Ammon's horn (tissue), 1 donor: ENCODE measurements around the gene SCYGR3.
A peak's percentile ranks its signal among the peaks of the same experiment; 100 is the strongest.
"Not testable (repeated sequence)": the region's sequence is repeated elsewhere in the genome, so short reads cannot be mapped to it uniquely, and the experiment has no call there.

Experiments used
- DNase-seq: peaks from one replicate; pipeline ENCODE4 v3.0.0-alpha.2; 2016; ENCODE audit warnings: low spot score

SCYGR3 gene

GRCh38 chr2:227613272-227613660, 1.4 kb downstream of the SCYGR3 start:
- DNase-seq = no peak

- no peak for DNase-seq
Observed at GRCh38 chr2:227612546-227613271, 1.9 kb downstream of the SCYGR3 start.

DNA sequence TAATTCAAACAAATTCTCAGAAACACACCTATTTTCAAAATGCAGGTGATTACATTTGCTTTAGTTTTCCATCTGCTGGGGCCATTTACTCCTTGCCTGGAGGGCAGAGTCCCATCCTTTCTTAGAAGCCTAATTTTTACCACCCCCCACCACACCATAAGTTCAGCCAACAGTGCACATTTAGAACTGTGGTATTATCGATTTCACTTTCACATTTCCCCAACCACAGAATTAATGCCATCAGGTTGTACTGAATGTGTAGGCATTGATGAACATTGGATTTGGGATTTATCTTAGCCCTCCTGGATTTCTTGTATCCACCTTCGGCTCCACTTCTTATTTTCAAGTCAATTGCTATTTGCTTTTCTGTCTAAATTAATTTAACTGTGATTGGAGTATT, 4.5 kb downstream of the SCYGR3 start:
- no peak for DNase-seq

DNA sequence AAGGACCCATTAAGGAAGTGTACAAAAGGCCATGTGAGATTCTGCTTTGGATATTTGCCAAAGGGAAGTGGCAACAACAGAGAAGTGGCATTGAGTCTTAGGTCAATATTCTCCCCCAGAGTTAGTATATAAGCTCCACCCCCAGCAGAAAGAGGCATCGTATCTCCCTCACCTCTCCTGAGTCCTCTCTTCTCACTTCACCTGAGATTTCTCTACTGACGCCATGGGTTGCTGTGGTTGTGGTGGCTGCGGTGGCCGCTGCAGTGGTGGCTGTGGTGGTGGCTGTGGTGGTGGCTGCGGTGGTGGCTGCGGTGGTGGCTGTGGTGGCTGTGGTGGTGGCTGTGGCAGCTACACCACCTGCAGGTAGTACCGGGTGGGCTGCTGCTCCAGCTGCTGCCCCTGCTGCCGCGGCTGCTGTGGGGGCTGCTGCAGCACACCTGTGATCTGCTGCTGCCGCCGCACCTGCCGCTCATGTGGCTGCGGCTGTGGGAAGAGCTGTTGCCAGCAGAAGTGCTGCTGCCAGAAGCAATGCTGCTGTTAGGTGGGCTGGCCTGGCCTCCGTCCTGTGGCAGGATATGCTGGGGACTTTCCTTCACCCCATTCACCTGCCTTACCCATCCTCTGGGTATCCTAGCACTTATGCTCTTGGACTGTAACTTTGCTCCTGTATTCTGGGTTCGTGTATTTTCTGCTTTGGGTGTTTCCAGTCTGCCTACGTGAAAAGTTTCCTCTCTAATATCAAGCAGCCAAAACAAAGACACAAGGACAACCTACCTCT, 5.9 kb downstream of the SCYGR3 start:
- peak; percentile 51 for DNase-seq

DNA sequence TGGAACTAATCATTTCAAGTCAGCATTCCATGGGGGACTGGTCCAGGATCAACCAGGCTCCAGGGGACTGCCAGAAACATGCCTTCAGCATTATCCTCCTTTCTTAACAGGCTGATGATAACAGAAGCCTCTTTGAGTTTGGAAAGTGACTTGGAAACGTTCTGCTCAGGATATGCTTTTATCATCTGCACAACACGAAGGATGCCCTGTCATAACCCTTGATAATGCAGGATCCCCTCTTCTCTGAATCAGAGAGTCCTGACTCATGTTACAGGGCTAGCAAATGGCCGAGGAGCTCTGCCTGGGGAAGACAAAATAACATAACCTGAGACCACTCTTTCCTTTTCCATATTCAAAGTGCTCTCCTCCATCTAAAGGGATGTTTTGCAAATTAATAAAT, 6.7 kb downstream of the SCYGR3 start:
- DNase-seq = no peak

DNA sequence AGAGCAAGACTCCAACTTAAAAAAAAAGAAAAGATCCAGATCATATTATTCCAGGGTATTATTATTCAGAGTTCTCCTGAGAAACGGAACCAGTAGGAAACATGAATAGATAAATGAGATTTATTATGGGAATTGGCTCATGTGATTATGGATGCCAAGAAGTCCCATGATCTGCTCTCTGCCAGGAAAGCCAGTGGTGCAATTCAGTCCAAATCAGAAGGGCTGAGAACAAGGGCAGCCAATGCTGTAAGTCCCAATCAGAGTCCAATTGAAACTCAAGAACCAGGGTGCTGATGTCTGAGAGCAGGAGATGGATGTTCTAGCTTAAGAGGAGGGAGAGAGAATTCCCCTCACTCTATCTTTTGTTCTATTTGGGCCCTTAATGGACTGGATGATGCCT, 8.2 kb downstream of the SCYGR3 start:
- DNase-seq = no peak

- DNase-seq = no peak
Observed at GRCh38 chr2:227602358-227602757, 12.3 kb downstream of the SCYGR3 start.

DNA sequence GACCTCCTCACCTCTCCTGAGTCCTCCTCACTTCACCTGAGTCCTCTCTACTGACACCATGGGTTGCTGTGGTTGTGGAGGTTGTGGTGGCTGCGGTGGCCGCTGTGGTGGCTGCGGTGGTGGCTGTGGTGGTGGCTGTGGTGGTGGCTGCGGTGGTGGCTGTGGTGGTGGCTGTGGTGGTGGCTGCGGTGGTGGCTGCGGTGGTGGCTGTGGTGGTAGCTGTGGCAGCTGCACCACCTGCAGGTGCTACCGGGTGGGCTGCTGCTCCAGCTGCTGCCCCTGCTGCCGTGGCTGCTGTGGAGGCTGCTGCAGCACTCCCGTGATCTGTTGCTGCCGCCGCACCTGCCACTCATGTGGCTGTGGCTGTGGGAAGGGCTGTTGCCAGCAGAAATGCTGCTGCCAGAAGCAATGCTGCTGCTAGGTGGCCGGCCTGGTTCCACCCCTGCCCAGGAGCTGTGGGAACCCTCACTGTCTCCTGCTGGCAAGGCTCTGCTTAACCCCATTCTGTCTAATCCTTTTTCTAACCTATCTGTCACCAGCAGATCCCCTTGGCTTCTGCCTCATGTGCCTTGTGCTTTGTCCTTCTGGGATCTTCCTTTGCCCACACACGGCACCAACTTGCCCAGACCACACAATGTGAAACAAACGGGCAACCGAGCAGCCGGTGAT, 15.7 kb downstream of the SCYGR3 start, which contains the start of gene SCYGR2:
TSS of gene SCYGR2 (plus strand) at position 59 of the 669 bp plus-strand sequence. CDS start at position 59, 0 bp downstream.
- DNase-seq = not testable (repeated sequence)

- DNase-seq = no peak
Observed at GRCh38 chr2:227597998-227598397, 16.6 kb downstream of the SCYGR3 start.

- DNase-seq = no peak
Observed at GRCh38 chr2:227597036-227597435, 17.6 kb downstream of the SCYGR3 start.

- DNase-seq = no peak
Observed at GRCh38 chr2:227595797-227596196, 18.8 kb downstream of the SCYGR3 start.

GRCh38 chr2:227592694-227593387, 21.8 kb downstream of the SCYGR3 start:
- DNase-seq = no peak

- DNase-seq = no peak
Observed at GRCh38 chr2:227582369-227582768, 32.3 kb downstream of the SCYGR3 start.

GRCh38 chr2:227579791-227580190, 34.8 kb downstream of the SCYGR3 start:
- DNase-seq = no peak

- DNase-seq = no peak
Observed at GRCh38 chr2:227578642-227579041, 36.0 kb downstream of the SCYGR3 start.

DNA sequence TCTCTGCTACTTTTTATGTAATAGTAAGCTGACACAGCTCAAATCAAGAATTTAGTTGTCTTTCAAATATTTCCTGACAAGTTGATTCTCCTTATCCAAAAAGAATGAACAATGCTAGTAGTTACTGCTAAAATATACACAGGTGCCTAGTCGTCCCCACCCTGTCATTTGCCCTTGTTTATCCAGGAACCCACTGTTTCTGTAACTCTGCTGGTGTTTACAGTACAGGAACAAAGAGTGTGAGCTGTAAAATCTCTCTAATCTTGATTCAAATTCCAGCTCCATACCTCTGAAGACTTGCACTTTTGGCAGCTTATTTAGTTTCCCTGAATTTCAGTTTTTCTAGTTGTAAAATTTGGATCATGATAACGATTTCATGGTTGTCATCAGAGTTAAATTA, 37.1 kb downstream of the SCYGR3 start:
- DNase-seq = no peak

- DNase-seq = no peak
Observed at GRCh38 chr2:227576812-227577211, 37.8 kb downstream of the SCYGR3 start.

DNA sequence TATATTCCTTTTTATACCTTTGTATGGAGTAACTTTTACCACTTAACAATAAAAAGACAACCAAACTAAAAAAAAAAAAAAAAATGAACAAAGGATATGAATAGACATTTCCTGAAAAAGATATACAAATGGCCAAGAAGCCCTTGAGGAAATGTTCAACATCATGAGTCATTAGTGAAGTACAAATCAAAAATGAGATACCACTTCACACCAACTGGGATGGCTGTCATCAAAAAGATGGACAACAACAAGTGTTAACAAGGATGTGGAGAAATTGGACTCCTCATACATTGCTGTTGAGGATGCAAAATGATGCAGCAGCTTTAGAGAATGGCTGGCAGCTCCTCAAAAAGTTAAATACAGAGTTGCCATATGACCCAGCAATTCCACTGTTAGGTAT, 38.5 kb downstream of the SCYGR3 start:
- DNase-seq = no peak

GRCh38 chr2:227570615-227571014, 44.0 kb downstream of the SCYGR3 start:
- DNase-seq = no peak

DNA sequence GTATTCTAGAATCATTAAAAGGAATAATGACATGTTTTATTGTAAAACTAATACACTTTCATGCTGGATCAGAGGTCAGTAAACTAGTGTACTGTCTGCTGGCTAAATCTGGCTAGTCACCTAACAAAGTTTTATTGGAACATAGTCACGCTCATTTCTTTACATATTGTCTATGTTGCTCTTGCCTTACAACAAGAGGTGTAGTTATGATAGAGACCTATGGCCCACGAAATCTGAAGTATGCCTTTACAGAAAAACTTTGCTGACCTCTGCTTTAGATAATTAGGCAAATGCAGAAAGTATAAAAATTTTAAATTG, 45.8 kb downstream of the SCYGR3 start:
- DNase-seq = no peak

DNA sequence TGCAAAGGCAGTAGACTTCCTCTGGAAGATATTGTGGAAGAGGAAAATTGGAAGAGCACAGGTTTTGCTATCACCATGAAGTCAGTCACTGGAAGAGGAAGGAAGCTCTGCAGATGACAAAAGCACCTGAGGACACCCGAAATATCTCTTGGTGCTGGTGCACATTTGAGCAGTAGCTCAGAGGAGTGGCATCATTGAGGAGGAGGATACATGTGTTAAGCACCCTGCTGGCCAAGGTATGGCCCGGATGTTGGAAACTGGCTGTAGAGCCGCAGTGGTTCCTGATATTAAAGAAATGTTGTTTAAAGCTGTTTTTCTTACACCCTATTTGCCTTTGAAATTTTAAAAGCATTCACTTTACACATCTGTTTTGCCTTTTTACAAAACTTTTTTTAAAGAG, 48.6 kb downstream of the SCYGR3 start:
- DNase-seq = no peak

GRCh38 chr2:227565080-227565479, 49.6 kb downstream of the SCYGR3 start:
- no peak for DNase-seq
